ENCODE results near the gene RGL3. TPM values are rescaled to one million over a fixed set of nuclear protein-coding genes. Genes with fewer than 3 reads are reported as not detected.

The RGL3 gene
- total RNA-seq, 1 donor from 2014 or later: 0.30 TPM

DNA sequence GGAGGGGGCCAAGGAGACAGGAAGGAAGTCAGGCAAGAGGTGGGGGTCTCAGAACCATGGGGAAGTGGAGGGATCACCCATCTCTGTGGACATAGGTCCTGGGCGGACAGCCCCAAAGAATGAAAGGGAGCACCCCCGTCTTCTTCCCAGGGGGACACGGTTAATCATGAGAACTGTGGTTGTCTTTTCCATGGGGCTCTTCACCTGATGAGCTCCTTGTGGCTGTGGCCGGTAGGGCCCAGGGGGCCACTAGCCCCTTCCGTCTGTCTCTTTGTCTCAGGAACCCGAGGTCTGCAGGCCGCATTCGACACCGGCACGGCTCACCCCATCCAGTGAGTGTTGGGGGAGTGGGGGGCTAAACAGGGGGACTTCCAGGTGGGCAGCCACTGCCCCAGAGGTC, 55.2 kb downstream of the RGL3 start:
- DNase-seq (ENCODE audit: low read depth, low spot score): no peak
- H3K4me1 Mint-ChIP-seq: peaks cover 8% of the 10 kb centered on the region
- no peaks in the 10 kb centered on the region for H3K36me3 Mint-ChIP-seq (ENCODE audit: low read depth)

DNA sequence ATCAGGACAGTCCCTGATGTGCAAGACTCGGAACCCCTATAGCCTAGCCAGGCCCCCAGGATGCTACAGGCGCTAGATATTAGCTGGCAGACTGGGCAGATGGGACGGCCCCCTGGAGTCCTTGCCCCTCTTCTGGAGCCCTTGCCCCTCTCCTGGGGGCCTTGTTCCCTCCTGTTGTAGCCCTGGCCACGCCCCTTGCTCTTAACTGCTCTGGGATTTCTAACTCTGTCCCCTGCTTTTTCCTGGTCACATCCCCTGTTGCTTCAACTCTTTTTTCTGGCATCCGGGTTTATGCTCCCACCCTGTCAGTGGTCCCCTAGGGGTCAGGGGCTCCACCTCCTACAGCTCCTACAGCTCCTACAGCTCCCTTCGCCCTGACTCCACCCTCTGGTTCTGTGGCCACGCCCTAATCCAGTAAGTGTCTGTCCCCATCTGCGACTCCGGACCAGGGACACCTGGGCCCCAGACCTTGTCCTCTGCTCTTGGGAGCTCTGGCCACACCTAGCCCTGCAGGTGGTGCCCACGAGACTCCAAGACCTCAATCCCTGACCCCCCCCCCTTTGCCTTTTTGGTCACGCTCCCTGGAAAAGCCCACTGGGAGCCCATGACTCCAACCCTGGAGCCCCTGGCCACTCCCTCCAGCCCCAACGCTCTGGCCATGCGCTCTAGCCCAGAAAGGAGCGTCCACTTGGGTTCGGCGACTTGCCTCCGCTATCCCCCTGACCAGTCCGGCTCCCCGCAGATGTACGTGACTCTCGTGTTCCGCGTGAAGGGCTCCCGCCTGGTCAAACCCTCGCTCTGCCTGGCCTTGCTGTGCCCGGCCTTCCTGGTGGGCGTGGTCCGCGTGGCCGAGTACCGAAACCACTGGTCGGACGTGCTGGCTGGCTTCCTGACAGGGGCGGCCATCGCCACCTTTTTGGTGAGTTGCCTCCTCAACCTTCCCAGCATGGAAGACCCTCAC, 57.1 kb downstream of the RGL3 start:
- H3K27ac Mint-ChIP-seq (ENCODE audit: unreplicated experiment): no peak overlapping the region

More for the DNA sequence above, 55.2 kb downstream of the RGL3 start:
- H3K27ac Mint-ChIP-seq (ENCODE audit: unreplicated experiment): no peak overlapping the region
- no peaks in the 10 kb centered on the region for H3K9me3 Mint-ChIP-seq
- no peak overlapping the region for H3K4me3 Mint-ChIP-seq
- TF ChIP-seq, protein P1, sequence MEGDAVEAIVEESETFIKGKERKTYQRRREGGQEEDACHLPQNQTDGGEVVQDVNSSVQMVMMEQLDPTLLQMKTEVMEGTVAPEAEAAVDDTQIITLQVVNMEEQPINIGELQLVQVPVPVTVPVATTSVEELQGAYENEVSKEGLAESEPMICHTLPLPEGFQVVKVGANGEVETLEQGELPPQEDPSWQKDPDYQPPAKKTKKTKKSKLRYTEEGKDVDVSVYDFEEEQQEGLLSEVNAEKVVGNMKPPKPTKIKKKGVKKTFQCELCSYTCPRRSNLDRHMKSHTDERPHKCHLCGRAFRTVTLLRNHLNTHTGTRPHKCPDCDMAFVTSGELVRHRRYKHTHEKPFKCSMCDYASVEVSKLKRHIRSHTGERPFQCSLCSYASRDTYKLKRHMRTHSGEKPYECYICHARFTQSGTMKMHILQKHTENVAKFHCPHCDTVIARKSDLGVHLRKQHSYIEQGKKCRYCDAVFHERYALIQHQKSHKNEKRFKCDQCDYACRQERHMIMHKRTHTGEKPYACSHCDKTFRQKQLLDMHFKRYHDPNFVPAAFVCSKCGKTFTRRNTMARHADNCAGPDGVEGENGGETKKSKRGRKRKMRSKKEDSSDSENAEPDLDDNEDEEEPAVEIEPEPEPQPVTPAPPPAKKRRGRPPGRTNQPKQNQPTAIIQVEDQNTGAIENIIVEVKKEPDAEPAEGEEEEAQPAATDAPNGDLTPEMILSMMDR (conservative IDR thresholded peaks at IDR 0.05): no peak
- H3K27me3 Mint-ChIP-seq (ENCODE audit: low read depth): peaks cover 24% of the 10 kb centered on the region

DNA sequence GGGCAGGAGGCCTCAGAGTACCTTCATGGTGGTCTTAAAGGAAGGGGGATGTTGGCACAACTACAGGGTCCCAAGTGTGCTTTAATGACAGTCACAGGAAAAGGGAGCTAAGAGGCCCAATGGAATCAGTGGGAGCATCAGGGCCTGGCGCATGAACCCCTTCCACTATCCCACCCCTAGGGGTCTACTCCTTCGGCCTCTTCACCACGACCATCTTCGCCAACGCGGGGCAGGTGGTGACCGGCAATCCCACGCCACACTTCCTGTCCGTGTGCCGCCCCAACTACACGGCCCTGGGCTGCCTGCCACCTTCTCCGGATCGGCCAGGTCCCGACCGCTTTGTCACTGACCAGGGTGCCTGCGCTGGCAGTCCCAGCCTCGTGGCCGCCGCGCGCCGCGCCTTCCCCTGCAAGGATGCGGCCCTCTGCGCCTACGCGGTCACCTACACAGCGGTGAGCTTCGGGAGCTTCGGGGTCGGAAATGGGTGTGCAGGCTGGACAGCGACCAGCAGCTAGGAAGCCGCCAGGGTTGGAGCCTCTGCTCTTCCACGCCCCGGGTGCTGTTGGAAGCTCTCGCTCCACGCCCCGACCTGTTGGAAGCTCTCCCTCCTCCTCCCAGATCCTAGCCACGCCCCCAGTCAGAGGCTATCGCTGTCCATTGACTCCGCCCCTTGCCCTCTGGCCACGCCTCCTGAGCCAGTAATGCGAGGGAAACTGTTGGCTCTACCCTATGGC, 57.9 kb downstream of the RGL3 start:
- H3K27ac Mint-ChIP-seq (ENCODE audit: unreplicated experiment): no peak overlapping the region
- H3K36me3 Mint-ChIP-seq (ENCODE audit: low read depth): no peaks in the 10 kb centered on the region
- TF ChIP-seq, protein P1 (conservative IDR thresholded peaks at IDR 0.05): peak; percentile 32
- peaks cover 34% of the 10 kb centered on the region for H3K27me3 Mint-ChIP-seq (ENCODE audit: low read depth)
- peak; percentile 85 for DNase-seq (ENCODE audit: low read depth, low spot score)
- H3K4me1 Mint-ChIP-seq: peaks cover 11% of the 10 kb centered on the region
- H3K4me3 Mint-ChIP-seq: peak overlapping the region; percentile 84
- H3K9me3 Mint-ChIP-seq: no peaks in the 10 kb centered on the region

More for the DNA sequence above, 57.1 kb downstream of the RGL3 start:
- Mint-ChIP-seq H3K4me3 (peak overlapping the region; percentile 84), H3K36me3 (ENCODE audit: low read depth) (no peaks in the 10 kb centered on the region), H3K4me1 (peaks cover 8% of the 10 kb centered on the region), H3K9me3 (no peaks in the 10 kb centered on the region), H3K27me3 (ENCODE audit: low read depth) (peaks cover 31% of the 10 kb centered on the region)
- DNase-seq (ENCODE audit: low read depth, low spot score): no peak
- TF ChIP-seq, protein P1 (conservative IDR thresholded peaks at IDR 0.05): no peak

DNA sequence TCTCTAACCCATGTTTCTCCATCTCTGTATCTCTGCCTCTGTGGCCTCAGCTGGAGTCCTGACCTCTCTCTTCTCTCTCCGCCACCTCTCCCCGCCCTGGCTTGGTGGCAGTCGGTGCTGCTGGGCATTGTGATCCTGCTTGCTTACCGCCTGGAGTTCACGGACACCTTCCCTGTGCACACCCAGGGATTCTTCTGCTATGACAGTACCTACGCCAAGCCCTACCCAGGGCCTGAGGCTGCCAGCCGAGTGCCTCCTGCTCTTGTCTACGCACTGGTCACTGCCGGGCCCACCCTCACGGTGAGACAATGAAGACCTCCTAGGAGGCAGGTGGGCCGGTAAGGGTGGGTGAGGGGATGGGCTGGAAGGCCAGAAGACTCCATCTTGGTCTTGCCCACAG, 59.7 kb downstream of the RGL3 start:
- Mint-ChIP-seq H3K27ac (ENCODE audit: unreplicated experiment) (no peak overlapping the region), H3K9me3 (no peaks in the 10 kb centered on the region), H3K27me3 (ENCODE audit: low read depth) (peaks cover 40% of the 10 kb centered on the region), H3K36me3 (ENCODE audit: low read depth) (no peaks in the 10 kb centered on the region), H3K4me3 (no peak overlapping the region), H3K4me1 (peaks cover 19% of the 10 kb centered on the region)
- DNase-seq (ENCODE audit: low read depth, low spot score): no peak
- TF ChIP-seq, protein P1 (conservative IDR thresholded peaks at IDR 0.05): no peak

DNA sequence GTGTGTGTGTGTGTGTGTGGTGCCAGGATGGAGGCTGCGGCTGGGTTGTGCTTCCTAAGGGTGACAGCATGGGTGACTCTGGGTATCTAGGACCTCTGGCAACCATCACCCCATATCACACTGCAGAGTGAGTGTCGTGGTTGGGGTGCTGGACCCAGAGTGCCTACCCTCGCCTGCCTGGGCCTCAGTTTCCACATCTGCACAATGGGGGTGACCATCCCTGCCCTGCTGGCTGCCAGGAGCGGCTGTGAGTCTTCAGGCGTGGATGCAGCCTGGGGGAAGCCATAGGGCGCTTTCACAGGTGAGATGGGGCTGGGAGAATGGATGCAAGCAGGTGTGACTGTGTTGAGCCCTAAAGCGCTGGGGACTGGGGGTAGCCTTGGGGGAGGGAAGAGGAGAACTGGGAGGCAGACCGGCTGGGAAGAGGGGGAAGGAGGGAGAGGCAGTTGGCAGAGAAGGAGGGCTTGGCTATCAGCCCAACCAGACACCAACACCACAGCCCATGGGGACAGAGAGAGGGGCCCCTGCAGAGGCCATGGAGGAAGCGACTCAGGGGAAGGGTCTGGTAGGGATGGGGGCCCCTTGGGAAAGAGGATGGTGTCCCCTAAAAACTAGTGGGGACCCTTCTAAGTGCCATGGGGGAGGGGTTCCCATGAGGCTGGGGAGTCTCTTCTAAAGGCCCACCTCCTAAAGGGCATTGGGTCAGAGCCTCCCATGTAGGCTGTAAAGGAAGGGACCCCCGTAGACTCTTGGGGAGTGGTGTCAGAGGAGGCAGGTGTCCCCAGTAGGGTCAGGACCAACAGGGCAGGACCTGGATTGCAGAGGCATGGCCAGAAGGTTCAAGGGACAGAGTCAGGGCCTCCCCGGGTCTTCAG, 62.2 kb downstream of the RGL3 start:
- DNase-seq (ENCODE audit: low read depth, low spot score): no peak
- TF ChIP-seq, protein P1 (conservative IDR thresholded peaks at IDR 0.05): no peak
- H3K4me1 Mint-ChIP-seq: peaks cover 19% of the 10 kb centered on the region
- H3K9me3 Mint-ChIP-seq: no peaks in the 10 kb centered on the region
- H3K27ac Mint-ChIP-seq (ENCODE audit: unreplicated experiment): no peak overlapping the region
- peaks cover 38% of the 10 kb centered on the region for H3K27me3 Mint-ChIP-seq (ENCODE audit: low read depth)
- H3K4me3 Mint-ChIP-seq: peak overlapping the region; percentile 83
- H3K36me3 Mint-ChIP-seq (ENCODE audit: low read depth): no peaks in the 10 kb centered on the region

Data from neural crest cell (in vitro differentiated cells).